Tibial nerve (tissue), 4 donors: ENCODE measurements around the gene MRPL2.

Source experiments
- EP300 ChIP-seq, 2 donors: sonication (generic); formaldehyde crosslinking; IDR thresholded peaks; one replicate each; pipeline ENCODE4 v1.6.1; 2017; ENCODE audit warnings: antibody characterized with exemption in 2 of 2, mild to moderate bottlenecking in 1 of 2
- POLR2A ChIP-seq, 2 donors: fragments of 450-650 bp; IDR thresholded peaks; one replicate each; pipeline ENCODE4 v1.6.1; 2017; ENCODE audit warnings: antibody characterized with exemption in 2 of 2, mild to moderate bottlenecking in 2 of 2, moderate library complexity in 2 of 2
- TF ChIP-seq, protein P1 (sequence below), 5 experiments: fragments of 200-600 bp in 3 of 5; fragments of 450-650 bp in 2 of 5; sonication (generic) in 3 of 5; IDR thresholded peaks; one replicate each; pipeline ENCODE4 v1.5.1; 2016 to 2019; ENCODE audit warnings: antibody characterized with exemption in 5 of 5, mild to moderate bottlenecking in 3 of 5, moderate library complexity in 2 of 5

DNA sequence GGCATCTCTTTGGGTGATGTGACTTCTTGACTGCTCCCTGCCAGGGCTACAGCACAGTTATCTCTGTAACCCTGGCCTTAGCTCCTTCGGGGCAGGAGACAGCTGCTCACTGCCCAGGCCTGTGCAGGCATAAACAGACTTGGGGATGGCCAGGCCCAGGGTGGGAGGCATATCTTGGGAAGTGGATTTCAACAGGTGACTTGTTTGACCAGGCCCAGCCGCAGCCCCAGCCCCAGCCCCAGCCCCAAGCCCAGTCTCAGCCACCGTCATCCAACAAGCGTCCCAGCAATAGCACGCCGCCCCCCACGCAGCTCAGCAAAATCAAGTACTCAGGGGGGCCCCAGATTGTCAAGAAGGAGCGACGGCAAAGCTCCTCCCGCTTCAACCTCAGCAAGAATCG is 53.0 kb downstream of the MRPL2 start:
- TF ChIP-seq, protein P1, sequence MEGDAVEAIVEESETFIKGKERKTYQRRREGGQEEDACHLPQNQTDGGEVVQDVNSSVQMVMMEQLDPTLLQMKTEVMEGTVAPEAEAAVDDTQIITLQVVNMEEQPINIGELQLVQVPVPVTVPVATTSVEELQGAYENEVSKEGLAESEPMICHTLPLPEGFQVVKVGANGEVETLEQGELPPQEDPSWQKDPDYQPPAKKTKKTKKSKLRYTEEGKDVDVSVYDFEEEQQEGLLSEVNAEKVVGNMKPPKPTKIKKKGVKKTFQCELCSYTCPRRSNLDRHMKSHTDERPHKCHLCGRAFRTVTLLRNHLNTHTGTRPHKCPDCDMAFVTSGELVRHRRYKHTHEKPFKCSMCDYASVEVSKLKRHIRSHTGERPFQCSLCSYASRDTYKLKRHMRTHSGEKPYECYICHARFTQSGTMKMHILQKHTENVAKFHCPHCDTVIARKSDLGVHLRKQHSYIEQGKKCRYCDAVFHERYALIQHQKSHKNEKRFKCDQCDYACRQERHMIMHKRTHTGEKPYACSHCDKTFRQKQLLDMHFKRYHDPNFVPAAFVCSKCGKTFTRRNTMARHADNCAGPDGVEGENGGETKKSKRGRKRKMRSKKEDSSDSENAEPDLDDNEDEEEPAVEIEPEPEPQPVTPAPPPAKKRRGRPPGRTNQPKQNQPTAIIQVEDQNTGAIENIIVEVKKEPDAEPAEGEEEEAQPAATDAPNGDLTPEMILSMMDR (IDR thresholded peaks at IDR 0.05), result no peak
- no peak for TF ChIP-seq POLR2A (IDR thresholded peaks at IDR 0.05)
- TF ChIP-seq EP300 (IDR thresholded peaks at IDR 0.05), result no peak
